ENCODE measurements around the gene RGS19. TPM values are rescaled to one million over a fixed set of nuclear protein-coding genes. Genes with fewer than 3 reads are reported as not detected.

RGS19 gene
- total RNA-seq, 2 donors from 2014 or later, result 7.8 to 14.1 TPM

- H3K4me3 ChIP-seq, result no peak overlapping the region
- H3K9me3 ChIP-seq, result no peaks in the 10 kb centered on the region
- H3K27ac ChIP-seq, result no peak overlapping the region
- no peaks in the 10 kb centered on the region for H3K36me3 ChIP-seq
- TF ChIP-seq, protein P1, sequence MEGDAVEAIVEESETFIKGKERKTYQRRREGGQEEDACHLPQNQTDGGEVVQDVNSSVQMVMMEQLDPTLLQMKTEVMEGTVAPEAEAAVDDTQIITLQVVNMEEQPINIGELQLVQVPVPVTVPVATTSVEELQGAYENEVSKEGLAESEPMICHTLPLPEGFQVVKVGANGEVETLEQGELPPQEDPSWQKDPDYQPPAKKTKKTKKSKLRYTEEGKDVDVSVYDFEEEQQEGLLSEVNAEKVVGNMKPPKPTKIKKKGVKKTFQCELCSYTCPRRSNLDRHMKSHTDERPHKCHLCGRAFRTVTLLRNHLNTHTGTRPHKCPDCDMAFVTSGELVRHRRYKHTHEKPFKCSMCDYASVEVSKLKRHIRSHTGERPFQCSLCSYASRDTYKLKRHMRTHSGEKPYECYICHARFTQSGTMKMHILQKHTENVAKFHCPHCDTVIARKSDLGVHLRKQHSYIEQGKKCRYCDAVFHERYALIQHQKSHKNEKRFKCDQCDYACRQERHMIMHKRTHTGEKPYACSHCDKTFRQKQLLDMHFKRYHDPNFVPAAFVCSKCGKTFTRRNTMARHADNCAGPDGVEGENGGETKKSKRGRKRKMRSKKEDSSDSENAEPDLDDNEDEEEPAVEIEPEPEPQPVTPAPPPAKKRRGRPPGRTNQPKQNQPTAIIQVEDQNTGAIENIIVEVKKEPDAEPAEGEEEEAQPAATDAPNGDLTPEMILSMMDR (IDR thresholded peaks at IDR 0.05), result no peak
- DNase-seq (ENCODE audit: low spot score), result no peak
- no peaks in the 10 kb centered on the region for H3K4me1 ChIP-seq
- H3K27me3 ChIP-seq, result no peaks in the 10 kb centered on the region
Observed at GRCh38 chr20:64096535-64096934, 17.2 kb upstream of the RGS19 start.

DNA sequence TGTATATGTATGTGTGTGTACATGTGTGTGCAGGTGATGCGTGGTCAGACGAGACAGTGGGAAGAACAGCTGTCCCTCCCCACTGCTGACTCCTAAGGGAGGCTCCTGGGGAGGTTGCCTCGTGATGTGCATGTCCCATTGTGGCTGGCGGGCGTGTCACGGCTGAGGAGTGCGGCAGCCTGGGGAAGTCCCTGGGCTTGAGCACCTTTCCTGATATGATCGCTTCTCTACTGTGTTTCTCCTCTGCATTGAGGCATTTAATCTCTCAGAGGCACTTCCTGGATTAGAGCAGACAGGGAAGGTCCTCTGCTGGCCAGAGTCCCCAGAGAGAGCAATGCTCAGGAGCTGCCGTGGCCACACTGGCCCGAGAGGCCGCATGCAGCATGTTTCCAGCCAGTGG, 16.6 kb upstream of the RGS19 start:
- Histone ChIP-seq H3K4me3 (no peak overlapping the region), H3K9me3 (no peaks in the 10 kb centered on the region), H3K27me3 (no peaks in the 10 kb centered on the region), H3K27ac (no peak overlapping the region), H3K36me3 (no peaks in the 10 kb centered on the region), H3K4me1 (no peaks in the 10 kb centered on the region)
- TF ChIP-seq, protein P1 (IDR thresholded peaks at IDR 0.05), result no peak
- no peak for DNase-seq (ENCODE audit: low spot score)

DNA sequence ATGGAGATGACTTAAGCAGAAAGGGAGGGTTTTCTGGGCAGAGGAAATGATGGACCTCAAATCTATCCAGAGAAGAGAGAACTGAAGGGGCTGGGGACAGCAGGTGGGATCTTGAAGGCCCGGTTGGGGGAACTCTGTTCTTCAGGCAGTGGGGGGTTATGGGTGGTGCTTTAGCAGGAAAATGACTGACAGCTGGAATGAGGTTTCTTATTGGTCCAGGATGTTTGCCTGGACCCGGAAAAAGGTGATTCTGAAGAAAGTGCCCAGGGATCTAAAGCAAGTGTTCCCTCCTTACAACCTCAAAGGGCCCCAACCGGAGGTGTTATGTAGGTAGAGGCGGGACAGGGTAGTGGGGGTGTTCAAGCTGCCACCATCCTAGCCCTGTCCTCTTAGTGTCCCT, 16.1 kb upstream of the RGS19 start:
- Histone ChIP-seq H3K9me3 (no peaks in the 10 kb centered on the region), H3K36me3 (no peaks in the 10 kb centered on the region), H3K27ac (no peak overlapping the region), H3K27me3 (no peaks in the 10 kb centered on the region), H3K4me1 (no peaks in the 10 kb centered on the region), H3K4me3 (no peak overlapping the region)
- no peak for DNase-seq (ENCODE audit: low spot score)
- TF ChIP-seq, protein P1 (IDR thresholded peaks at IDR 0.05), result no peak

GRCh38 chr20:64093013-64093503, 13.7 kb upstream of the RGS19 start:
- no peak overlapping the region for H3K4me3 ChIP-seq
- no peaks in the 10 kb centered on the region for H3K36me3 ChIP-seq
- no peaks in the 10 kb centered on the region for H3K27me3 ChIP-seq
- no peak overlapping the region for H3K27ac ChIP-seq
- H3K9me3 ChIP-seq, result no peaks in the 10 kb centered on the region
- no peaks in the 10 kb centered on the region for H3K4me1 ChIP-seq
- TF ChIP-seq, protein P1 (IDR thresholded peaks at IDR 0.05), result no peak
- DNase-seq (ENCODE audit: low spot score), result no peak

- Histone ChIP-seq H3K27ac (no peak overlapping the region), H3K4me1 (no peaks in the 10 kb centered on the region), H3K27me3 (no peaks in the 10 kb centered on the region), H3K36me3 (no peaks in the 10 kb centered on the region), H3K4me3 (no peak overlapping the region), H3K9me3 (no peaks in the 10 kb centered on the region)
- TF ChIP-seq, protein P1 (IDR thresholded peaks at IDR 0.05), result no peak
- no peak for DNase-seq (ENCODE audit: low spot score)
Observed at GRCh38 chr20:64092258-64093012, 13.1 kb upstream of the RGS19 start.

DNA sequence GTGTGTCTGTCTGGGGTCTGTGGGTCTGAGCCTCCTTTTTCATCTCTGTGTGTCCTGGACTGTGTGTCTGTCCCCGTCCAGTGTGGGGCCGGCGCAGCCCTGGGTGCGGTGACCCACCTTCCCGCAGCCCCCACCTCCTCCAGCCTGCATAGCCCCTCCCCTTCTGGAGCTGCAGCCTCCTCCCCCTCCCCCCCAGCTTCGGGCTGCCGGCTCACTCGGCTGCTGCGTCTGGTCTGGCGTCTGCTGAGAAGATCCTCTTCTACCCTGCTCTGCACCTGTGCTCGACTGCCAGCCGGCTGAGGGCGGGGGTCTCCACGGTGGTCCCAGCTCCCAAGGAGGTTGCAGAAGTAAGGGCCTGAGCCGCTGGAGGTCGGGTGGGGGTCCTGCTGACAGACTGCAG, 12.5 kb upstream of the RGS19 start:
- no peak overlapping the region for H3K27ac ChIP-seq
- no peaks in the 10 kb centered on the region for H3K36me3 ChIP-seq
- no peaks in the 10 kb centered on the region for H3K9me3 ChIP-seq
- no peaks in the 10 kb centered on the region for H3K4me1 ChIP-seq
- no peak overlapping the region for H3K4me3 ChIP-seq
- TF ChIP-seq, protein P1 (IDR thresholded peaks at IDR 0.05), result no peak
- DNase-seq (ENCODE audit: low spot score), result no peak
- H3K27me3 ChIP-seq, result no peaks in the 10 kb centered on the region

Measured in right atrium auricular region (tissue), 2 donors.